GM18511 (cell line): ENCODE data around the gene POP7.
"Not testable (repeated sequence)": the region's sequence is repeated elsewhere in the genome, so short reads cannot be mapped to it uniquely, and the experiment has no call there.

Experiments used
- ATAC-seq: cut with Tn5 transposase; IDR thresholded peaks from one replicate; pipeline ENCODE4 v1.9.1; 2021; ENCODE audit warnings: mild to moderate bottlenecking, moderate library complexity; ENCODE audit not compliant: unreplicated experiment

The POP7 gene

GRCh38 chr7:100705753-100706671, at the start of gene POP7:
POP7 (plus strand) TSS chr7:100706121; CDS start chr7:100706831, 710 bp downstream.
- ATAC-seq: peak; percentile 90

GRCh38 chr7:100662194-100662776, 43.6 kb upstream of the POP7 start:
- ATAC-seq: not testable (repeated sequence)

DNA sequence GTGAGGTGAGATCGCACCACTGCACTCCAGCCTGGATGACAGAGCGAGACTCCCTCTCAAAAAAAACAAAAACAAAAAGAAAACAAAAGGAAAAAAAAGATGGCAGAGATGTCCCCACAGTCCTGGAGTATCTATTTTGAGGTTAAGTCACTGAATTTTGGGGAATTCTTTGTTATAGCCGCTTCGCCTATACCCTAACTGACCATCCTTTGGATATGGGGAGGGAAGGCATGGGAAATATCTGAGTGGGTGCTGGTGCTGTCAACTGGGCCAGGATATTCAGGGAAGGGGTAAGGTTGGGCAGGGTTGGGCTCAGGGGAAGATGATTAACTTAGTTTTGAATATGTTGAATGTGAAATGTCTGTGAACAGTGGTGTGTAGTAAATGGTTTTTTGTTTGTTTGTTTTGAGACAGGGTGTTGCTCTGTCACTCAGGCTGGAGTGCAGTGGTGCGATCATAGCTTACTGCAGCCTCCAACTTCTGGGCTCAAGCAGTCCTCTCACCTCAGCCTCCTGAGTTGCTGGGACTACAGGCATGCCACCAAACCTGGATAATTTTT, 40.7 kb upstream of the POP7 start:
- no peak for ATAC-seq

GRCh38 chr7:100667331-100668068, 38.4 kb upstream of the POP7 start:
- no peak for ATAC-seq

- no peak for ATAC-seq
Observed at GRCh38 chr7:100668069-100668449, 37.9 kb upstream of the POP7 start.

GRCh38 chr7:100669106-100669505, 36.8 kb upstream of the POP7 start:
- ATAC-seq: not testable (repeated sequence)

DNA sequence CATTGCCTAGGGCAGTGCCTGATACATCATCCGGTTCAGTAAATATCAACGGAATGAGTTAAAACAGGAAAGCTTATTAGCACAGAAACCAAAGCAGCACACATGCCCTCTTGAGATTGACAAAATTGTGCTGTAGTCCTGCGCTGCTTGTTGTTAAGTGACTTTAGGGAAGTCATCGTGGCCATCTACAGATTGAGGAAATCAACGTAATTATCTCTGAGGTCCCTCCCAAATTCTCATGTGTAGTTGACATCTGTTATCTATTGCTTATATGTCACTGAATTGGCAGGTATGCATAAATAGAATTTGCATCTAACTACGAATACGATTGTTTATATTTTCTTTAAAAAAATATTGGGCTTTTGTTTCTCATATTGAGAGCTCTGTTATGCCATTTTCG, 35.8 kb upstream of the POP7 start:
- no peak for ATAC-seq

- ATAC-seq: no peak
Observed at GRCh38 chr7:100671353-100672327, 34.3 kb upstream of the POP7 start.

DNA sequence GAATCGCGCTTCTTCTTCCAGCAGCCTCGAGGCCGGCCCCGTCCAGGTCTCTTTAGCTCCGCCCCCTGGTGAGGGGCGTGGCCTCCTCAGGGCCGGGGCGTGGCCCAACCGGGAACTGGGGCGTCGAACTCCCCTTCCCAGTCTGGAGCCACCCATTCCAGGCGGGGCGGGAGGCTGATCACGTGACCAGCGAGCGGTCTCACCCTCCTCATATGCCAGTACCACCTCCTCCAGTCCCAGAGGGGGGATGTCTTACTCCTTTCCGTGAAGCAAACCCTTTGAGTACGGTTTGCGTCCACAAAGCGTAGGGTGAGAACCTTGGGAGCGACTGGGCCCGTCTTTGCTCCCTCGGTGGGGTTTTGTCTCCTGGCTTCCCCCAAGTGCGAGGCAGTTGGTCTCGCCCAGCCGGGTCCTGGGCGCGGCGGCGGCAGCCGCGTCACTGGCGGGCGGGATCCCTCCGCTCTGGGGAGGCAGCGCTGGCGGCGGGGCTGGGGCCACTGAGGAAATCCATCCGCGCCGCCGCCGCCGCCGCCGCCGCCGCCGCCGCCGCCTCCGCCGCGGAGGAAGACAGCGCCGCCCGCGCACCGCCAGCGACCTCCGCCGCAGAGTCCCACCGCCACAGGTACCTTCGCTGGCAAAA, 32.5 kb upstream of the POP7 start, which contains the start of gene GNB2:
TSS of gene GNB2 (plus strand) at position 439 of the 640 bp plus-strand sequence. CDS start 2,526 bp downstream, outside the sequence.
- ATAC-seq: peak; percentile 65

- ATAC-seq: peak; percentile 3
Observed at GRCh38 chr7:100673942-100674410, 31.9 kb upstream of the POP7 start.

DNA sequence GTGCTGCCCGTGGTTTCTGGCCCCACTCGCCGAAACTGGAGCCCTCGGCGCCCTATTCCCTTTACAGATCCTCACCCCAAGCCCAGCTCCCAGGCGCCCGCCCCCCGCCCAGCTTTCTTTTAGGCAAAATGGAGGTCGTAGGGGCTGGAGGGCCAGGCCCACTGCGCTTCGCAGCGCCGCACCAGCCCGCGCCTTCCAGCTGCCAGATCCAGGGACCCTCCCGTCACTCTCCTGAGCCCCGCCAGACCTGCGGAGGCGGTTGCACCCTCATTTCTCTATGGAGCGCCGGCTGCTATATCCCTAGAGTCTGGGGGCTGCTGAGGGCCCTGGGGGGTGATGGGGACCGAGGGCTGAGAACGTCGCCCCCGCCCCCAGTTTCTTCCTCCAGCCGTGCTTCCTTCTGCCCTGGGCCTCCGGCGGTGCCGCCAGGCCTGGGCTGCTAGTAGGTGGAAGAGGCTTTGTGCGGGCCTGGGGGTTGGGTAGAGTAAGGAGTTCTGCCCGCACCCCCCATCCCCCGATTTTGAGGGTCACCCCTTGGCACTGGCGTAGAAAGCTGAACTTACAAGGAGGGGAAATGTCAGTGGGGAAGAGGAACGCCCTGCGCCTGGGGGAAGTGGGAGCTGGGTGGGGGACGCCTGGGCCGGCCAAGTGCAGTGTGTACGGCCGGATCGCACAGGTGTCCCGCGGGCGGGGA, 31.4 kb upstream of the POP7 start:
- no peak for ATAC-seq

GRCh38 chr7:100675105-100675451, 30.8 kb upstream of the POP7 start:
- no peak for ATAC-seq

- ATAC-seq: peak; percentile 47
Observed at GRCh38 chr7:100675581-100676350, 30.2 kb upstream of the POP7 start.

- no peak for ATAC-seq
Observed at GRCh38 chr7:100676501-100677306, 29.2 kb upstream of the POP7 start.

- ATAC-seq: no peak
Observed at GRCh38 chr7:100677308-100678267, 28.3 kb upstream of the POP7 start.
